ENCODE measurements around the gene PRR13.
"Not testable (repeated sequence)": the region's sequence is repeated elsewhere in the genome, so short reads cannot be mapped to it uniquely, and the experiment has no call there.

The PRR13 gene

DNA sequence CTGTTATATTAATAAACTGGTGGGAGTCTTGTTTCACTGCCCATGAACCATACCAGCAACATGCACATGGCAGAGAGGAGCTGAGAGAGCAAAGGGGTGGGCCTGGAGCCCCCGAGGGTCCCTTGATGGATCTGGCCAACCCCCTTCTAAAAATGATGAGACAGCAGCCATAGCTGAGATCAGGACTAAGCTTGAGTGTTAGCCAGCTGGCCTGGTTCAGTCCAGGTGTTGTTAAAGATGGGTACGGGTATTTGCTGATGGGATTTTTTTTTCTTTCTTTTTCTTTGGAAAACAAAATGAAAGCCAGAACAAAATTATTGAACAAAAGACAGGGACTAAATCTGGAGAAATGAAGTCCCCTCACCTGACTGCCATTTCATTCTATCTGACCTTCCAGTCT, 26.3 kb downstream of the PRR13 start:
- DNase-seq (ENCODE audit: low read depth in 2 of 3, low spot score in 1 of 3), result no peak

DNA sequence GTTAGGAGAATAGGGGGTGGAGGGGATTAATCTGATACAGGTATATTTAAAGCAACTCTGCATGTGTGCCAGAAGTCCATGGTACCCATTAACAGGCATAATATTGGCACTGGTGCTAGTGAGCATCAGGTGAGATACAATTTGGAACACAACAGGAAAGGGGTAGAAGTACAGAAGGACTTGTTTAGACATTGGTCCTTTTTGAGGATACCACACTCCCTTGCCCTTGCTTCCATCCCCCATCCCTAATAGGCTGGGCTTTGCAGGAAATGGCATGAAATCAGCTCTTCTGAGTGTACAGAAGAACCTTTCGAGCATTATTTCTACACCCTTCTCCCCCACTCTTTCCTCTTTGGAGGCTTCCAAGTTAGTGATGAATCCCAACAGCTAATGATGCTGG, 26.7 kb downstream of the PRR13 start:
- DNase-seq (ENCODE audit: low read depth in 2 of 3, low spot score in 1 of 3), result no peak

DNA sequence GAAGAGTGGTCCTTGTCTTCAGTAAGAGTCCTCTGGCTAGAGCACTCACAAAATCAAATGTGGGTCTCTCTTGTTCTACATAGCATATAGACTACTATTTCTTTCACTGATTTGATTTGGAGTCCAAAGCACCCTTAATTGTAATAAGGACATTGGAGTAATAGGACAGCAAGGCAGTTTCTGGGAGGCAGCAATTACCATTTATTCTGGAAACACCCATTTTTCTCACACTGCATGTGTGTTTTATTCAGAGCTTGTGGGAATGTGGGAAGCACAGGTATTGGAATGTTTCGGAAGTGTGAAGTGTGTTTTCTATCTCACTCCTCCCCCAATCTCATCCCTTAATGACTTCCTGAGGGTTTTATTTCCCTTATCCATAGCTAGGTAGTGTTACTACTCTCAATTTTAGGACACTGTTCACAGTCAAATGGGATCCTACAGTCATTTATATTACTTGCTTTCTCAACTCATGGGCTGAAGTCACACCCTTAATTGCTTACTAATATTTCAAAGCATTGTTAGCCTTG, 30.6 kb downstream of the PRR13 start:
- DNase-seq (ENCODE audit: low read depth in 2 of 3, low spot score in 1 of 3), result no peak

DNA sequence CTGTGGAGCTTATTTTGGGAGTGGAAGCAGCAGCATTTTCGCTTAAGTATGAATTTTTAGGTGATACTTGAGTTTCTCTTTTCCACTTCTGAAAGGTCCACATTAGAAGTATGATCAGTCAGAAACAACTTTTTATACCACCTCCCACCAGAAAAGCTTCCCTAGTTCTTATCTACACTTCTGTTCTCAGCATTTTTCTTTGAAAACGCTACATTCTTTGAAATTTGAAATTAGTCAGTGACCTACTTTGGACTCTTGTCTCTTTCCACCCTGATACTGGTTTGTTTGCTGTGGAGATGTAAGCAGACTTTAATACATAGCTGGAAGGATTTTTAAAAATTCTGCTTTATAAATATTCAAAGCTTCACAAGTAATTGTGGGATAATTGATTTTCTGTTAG, 32.5 kb downstream of the PRR13 start:
- no peak for DNase-seq (ENCODE audit: low read depth in 2 of 3, low spot score in 1 of 3)

DNA sequence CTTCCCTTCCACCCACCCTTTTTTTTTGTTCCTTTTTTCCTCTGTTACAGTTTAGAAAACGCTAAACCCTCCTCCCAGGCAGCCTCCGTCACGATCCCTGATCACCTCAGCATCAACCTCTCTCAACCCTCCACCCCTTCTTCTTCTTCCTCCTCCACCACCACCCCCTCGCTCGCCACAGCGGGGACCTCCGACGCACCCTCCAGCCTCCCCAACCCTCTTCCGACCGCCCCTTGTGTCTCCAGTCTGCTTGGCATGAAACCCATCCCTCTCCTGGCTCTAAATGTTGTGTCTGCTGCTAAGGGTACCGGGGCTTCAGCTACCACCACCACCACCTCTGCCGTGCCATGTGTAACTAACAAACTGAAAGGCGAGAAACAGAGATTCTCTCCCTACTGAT, 33.3 kb downstream of the PRR13 start:
- DNase-seq (ENCODE audit: low read depth in 2 of 3, low spot score in 1 of 3), result no peak

DNA sequence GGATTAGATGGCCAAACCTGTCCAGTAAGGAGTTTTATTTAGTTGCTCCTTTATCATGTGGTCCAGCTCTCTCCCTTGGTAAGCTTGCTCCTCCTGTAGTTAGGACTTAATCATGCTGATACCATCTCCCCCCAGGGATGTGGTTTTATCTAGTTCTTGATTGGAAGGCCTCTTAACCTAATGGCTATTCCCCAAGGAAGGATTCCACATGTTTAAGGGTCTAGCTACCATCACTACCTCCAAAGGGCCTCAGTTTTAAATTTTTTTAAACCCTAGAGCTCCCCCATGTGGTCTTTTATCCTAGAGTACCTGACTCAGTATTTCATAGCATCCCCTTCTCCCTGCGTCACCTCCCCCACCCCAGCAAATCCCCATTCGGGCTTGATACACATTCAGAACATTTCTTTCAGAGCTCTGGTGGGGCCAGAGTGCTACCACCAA, 35.3 kb downstream of the PRR13 start:
- DNase-seq (ENCODE audit: low read depth in 2 of 3, low spot score in 1 of 3), result no peak

DNA sequence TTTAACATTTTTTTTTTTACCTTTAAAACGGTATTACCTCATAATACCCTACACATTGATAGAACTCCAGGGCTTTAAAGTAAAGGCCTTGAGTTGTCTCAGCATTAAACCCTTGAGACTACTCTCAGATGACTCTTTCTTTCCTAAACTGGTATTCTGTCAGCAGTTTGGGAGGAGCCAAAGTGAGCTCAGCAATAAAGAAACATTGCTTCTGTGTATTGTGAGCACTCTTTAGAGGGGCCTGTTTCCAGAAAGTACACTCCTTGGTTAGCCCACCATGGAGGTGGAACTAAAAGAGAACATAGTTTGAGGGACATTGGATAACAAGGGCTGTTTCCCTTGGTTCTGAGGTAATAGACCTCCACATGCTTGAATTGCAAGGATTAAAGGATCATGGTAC, 37.3 kb downstream of the PRR13 start:
- no peak for DNase-seq (ENCODE audit: low read depth in 2 of 3, low spot score in 1 of 3)

DNA sequence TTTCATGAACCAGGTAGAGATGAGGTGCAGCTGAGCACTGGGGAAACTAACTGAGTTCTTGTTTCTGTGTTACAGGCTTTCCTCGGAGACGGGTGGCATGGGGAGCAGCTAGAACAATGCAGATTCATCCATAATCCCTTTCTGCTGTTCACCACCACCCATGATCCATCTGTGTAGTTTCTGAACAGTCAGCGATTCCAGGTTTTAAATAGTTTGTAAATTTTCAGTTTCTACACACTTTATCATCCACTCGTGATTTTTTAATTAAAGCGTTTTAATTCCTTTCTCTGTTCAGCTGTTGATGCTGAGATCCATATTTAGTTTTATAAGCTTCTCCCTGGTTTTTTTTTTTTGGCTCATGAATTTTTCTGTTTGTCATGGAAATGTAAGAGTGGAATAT, 37.8 kb downstream of the PRR13 start:
- DNase-seq (ENCODE audit: low read depth in 2 of 3, low spot score in 1 of 3), result no peak

DNA sequence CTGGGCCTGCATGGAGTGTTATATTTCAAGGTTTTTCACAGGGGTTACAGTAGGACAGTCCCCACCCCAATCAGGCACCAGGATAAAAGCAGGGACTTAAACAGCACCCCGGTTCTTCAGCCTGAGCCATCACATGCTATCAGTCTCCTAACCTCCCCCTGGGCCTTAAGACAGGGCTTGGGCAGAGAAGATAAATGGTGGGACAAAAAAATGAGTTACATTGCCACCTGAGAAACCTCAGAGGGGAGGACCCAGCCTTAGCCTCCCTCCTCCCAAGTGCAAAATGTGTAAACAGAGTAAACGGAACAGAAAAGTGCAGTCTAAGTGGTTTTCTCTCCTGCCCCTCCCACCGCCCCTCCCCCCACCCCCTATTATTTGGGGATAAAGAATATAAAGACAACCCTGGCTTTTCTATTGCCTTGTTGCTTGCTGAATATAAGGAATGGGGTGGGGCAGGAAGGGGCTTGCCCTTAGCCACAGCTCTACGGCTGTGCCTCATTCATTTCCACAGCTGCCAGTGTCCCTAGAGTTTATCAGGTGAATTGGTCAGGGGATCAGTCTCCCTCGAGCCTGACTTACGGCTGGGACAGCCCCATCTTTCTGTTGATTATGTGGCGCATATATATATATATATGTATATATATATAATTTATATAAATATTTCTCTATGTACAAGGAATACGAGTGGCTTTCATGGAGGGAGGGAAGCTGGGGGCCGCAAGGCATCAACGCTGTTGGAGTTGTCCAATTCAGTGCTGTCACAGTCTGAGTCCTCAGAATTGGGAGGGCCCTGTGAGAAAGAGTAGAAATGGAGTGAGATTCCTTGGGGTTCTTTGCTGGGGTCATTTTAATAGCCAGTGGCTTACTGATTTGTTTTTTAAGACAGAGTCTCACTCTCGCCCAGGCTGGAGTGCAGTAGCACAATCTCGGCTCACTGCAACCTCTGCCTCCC, 39.2 kb downstream of the PRR13 start:
- no peak for DNase-seq (ENCODE audit: low read depth in 2 of 3, low spot score in 1 of 3)

DNA sequence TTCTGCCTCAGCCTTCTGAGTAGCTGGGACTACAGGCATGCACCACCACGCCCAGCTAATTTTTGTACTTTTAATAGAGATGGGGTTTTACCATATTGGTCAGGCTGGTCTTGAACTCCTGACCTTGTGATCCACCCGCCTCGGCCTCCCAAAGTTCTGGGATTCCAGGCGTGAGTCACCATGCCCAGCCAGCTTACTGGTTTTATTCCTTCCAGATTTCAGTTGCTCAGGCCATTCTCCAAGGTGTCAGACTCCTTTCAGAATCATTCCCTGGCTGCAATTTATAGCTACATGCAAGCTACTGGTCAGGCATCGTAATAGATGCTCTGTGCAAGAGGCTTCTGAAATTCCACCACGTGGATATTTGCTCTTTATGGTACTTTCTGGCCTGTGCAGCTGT, 39.9 kb downstream of the PRR13 start:
- not testable (repeated sequence) for DNase-seq (ENCODE audit: low read depth in 2 of 3, low spot score in 1 of 3)

DNA sequence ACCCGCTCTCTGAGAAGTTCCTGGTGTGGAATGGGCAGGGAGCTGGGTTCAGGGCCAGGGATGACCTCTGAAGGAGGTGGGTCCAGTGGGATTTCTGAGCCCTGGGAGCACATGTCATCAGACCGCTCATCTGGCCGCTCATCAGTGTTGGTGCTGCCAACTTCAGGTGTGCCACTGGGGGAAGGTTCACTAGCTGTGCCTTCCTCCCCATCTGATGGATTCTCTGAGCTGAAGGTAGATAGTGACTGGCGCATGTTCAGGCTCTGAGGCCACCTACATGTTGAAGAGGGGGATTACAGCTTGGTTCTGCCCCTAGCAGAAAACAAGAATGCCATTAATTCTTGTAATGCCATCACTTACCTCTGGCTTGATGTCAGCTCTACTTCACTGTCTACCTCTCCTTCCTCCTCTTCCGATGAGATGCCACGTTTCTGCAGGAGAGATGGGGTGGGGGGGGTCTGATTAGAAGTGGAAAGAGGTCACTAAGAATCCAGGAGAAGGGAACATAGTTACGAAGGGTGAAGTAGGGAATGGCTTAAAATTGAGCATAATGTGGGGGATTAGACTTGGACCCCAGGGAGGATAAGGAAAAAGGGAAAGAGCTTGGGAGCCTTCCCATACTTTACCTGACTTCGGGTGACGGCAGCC, 40.5 kb downstream of the PRR13 start:
- DNase-seq (ENCODE audit: low read depth in 2 of 3, low spot score in 1 of 3), result no peak

DNA sequence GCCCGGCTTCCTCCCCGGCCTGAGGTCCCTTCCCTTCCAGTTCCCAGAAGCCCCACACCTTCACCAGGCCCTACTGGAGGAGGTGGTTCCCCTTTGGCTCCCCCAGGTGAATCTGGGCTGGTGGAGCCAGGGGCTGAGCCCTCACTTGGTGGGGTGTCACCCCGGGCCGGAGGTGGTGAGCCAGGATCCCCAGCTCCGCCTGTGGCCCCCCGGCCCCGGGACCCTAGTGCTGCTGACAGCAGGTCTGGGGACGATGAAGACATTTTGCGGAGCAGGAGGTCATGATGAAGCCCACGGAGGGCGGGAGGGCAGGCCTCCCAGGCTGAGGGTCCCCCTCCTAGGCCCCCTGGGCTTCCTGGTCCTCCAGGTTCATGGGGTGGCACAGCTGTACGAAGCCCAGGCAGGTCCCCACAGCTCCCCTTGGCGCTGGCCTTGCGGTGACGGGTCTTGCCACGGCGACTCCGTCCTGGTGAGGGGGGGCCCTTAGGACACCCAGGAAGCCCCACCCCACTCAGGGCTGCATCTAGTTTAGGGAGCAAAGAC, 41.2 kb downstream of the PRR13 start:
- DNase-seq (ENCODE audit: low read depth in 2 of 3, low spot score in 1 of 3), result no peak

DNA sequence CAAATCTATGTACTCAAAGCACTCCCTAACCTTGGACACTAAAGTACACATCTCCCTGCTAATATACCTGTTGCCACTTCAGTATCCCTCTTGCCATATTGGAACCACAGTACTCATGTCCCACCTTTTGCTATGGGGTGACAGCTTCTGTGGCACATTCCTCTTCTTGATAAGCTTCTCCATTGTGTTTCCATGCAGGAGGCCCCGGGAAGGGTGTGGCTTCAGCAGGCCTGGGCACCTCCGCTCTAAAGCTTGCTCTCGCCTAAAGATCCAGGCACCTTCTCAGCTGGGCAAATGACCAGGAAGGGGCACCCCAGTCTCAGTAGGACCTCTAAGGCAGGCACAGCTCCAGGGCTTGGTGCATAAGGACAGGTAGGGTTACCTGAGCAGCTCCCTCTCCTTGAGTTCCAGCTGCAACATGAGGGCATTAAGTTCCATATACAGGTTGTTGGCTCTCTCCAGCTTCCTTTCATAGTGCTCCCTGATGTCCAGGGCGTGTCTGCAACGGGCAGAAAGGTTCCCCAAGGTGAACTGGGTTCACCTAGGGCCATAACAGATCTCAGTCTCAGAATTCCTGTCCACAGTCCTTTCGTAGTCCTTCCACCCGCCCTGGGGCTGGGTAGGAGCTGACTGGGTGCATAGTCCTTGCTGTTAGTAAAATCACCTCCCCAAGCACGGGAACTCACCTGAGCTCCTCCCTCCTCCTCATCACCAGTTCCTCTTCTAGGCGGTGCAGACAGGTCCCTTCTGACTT, 41.9 kb downstream of the PRR13 start:
- DNase-seq (ENCODE audit: low read depth in 2 of 3, low spot score in 1 of 3), result no peak

DNA sequence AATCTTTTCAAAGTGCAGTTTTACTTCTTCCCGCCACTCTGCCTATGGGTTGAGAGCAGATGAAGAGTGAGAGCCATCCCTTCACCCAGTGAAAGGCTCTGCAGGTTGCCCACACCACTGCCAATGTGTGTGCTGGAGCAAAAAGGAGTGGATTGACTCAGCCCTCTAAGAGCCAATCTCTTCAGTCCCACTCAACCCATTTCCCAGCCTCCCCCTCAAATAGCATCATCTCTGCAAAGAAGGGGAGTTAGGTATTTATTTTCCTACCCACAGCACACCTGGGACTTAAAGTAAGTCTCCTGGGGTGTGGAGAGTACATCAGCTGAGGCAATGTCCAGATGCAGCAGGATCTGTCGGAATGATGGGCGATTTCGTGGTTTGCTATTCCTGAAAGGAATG, 42.4 kb downstream of the PRR13 start:
- no peak for DNase-seq (ENCODE audit: low read depth in 2 of 3, low spot score in 1 of 3)

DNA sequence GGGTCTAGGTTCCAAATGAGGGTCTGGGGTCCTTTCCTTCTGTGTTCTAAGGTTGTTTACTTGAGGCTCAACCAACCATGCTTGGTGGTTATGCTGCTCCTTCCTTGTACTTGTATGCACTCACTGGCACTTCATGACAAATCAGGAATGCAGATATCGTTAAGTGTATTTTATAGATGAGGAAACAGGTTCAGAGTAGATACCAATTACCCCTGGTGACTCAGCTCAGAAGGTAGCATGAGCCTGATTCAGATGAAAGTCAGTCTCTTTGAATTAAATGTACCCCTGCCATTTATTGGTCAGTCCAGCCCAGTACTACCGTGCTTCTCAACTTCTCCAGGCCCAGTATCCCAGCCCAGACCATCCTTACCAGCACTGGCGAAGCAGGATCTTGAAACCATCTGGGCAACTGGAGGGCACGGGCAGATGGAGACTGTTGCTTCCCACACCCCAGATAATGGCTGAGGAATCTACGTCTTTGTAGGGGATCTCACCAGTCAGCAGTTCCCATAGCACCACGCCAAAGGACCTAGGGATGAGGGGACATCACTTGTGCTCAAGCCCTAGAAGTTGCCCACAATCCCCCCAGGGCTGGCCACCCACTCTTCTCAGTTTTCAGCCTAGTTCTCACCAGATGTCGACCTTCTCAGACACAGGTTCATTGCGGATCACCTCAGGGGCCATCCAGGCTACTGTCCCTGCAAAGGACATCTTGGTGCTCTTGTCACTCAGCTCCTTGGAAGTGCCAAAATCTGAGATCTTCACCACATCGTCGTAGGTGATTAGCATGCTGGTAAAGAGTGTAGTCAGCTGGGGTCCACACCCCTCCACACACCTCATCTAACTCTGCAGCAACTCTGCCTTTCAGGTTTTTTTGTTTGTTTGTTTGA, 43.4 kb downstream of the PRR13 start:
- DNase-seq (ENCODE audit: low read depth in 2 of 3, low spot score in 1 of 3), result no peak

DNA sequence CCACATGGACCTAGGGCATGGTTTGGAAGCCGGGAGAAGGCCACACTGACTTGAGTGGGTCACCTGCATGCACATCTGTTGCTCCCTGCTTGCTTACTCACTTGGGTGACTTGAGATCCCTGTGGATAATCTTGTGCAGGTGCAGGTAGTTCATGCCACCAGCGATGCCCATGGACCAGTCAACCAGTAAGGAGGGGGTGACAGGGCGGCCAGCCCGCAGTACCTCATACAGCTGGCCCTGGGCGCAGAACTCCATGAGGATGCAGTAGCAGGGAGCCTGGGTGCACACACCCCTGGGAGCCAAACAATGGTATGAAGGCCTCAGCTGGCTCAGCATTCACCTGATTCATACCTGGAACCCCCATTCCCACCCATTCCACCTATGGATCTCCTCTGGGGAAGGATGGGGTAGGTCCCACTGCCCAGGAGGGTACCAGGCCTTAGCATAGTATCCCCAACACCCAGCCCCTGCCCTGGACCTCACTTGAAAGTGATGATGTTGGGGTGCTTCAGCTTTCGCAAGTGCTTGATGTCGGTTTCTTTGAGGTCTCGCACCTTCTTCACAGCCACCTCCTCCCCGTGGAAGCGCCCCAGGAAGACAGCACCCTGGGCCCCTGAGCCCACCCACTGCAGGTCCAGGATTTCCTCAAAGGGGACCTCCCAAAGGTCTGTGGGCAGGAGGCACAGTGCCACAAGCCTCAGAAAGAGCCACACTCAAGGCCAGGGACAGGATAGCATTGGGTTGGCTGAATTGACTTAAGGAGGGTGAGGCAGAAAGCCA, 44.6 kb downstream of the PRR13 start:
- DNase-seq (ENCODE audit: low read depth in 2 of 3, low spot score in 1 of 3), result no peak

DNA sequence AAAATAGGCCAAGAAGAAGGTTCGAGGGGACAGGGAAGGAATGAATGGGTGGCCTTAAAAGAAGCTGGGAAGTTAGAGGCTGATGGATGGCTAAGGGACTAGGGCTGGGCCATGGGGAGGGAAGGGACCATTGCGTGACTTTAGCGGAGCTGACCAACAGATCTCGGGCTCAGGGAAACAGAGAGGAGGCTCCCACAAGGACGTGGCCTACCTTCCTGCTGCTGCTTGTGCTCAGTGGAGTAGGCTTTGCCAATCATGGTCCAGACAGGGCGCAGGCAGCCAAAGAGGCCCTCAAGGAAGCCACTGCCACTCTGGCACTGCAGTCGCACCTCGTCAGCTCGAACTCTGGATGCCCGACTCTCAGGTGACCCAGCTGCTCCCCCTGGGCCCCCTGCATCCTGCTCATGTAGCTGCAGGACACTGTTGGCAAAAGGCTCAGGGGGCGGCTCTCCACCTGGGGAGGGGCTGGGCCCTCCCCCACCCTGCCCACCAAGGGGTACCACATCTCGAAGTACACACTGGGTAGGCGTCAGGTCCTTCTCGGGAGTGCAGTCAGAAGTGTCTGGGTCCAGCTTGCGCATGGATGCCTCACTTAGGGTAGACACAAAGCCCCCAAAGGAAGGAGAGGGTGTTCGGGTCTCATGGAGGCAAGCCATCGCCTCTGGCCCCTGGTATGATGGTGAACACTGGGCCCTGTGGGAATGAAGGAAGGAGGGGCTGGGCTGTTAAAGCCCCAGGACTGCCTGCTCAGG, 45.4 kb downstream of the PRR13 start:
- DNase-seq (ENCODE audit: low read depth in 2 of 3, low spot score in 1 of 3), result no peak

DNA sequence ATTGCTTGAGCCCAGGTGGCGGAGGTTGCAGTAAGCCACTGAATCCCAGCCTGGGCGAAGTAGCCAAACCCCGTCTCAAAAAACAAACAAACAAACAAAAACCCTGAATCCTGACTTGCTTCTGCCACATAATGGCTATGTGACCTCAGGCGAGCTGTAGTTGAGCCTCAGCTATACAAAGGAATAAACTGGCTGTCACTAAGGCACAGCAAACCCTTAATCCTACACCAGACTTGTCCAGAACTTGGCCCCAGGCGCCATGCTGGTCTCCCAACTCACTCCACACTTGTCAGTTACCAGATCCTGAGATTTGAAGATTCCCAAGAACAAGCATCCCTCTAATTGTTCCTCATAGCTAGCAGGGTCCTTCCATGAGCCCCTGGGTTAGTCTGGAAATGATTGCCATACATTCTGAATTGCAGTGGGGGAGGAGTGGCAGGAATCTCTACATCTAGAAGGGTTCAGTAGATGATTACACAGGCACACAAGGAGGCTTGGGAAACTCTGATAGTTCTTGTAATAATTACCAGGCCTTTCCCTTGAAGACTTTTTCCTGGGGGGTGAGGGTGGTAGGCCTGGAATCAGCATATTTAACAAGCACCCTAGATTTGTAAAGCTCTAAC, 47.8 kb downstream of the PRR13 start:
- DNase-seq (ENCODE audit: low read depth in 2 of 3, low spot score in 1 of 3), result no peak

Measured in stimulated activated CD4-positive, alpha-beta T cell treated with anti-CD3 and anti-CD28 coated beads, Interleukin-12 subunit alpha, Interleukin-12 subunit beta, amount 100 ng/mL, for 48 hours (primary cell).